GM12872 (cell line): Measurements from ENCODE around the gene RSU1.

Experiments used
- TF ChIP-seq, protein P1 (sequence below): IDR thresholded peaks from 3 replicates; pipeline ENCODE4 v1.5.1; 2011; ENCODE audit warnings: low read depth, mild to moderate bottlenecking, low read length, moderate library complexity; ENCODE audit not compliant: insufficient read depth

Gene RSU1

GRCh38 chr10:16769331-16769730 is 47.9 kb downstream of the RSU1 start:
- TF ChIP-seq, protein P1, sequence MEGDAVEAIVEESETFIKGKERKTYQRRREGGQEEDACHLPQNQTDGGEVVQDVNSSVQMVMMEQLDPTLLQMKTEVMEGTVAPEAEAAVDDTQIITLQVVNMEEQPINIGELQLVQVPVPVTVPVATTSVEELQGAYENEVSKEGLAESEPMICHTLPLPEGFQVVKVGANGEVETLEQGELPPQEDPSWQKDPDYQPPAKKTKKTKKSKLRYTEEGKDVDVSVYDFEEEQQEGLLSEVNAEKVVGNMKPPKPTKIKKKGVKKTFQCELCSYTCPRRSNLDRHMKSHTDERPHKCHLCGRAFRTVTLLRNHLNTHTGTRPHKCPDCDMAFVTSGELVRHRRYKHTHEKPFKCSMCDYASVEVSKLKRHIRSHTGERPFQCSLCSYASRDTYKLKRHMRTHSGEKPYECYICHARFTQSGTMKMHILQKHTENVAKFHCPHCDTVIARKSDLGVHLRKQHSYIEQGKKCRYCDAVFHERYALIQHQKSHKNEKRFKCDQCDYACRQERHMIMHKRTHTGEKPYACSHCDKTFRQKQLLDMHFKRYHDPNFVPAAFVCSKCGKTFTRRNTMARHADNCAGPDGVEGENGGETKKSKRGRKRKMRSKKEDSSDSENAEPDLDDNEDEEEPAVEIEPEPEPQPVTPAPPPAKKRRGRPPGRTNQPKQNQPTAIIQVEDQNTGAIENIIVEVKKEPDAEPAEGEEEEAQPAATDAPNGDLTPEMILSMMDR: no peak

- TF ChIP-seq, protein P1: no peak
These were observed 48.5 kb downstream of the RSU1 start for GRCh38 chr10:16768702-16769101.

DNA sequence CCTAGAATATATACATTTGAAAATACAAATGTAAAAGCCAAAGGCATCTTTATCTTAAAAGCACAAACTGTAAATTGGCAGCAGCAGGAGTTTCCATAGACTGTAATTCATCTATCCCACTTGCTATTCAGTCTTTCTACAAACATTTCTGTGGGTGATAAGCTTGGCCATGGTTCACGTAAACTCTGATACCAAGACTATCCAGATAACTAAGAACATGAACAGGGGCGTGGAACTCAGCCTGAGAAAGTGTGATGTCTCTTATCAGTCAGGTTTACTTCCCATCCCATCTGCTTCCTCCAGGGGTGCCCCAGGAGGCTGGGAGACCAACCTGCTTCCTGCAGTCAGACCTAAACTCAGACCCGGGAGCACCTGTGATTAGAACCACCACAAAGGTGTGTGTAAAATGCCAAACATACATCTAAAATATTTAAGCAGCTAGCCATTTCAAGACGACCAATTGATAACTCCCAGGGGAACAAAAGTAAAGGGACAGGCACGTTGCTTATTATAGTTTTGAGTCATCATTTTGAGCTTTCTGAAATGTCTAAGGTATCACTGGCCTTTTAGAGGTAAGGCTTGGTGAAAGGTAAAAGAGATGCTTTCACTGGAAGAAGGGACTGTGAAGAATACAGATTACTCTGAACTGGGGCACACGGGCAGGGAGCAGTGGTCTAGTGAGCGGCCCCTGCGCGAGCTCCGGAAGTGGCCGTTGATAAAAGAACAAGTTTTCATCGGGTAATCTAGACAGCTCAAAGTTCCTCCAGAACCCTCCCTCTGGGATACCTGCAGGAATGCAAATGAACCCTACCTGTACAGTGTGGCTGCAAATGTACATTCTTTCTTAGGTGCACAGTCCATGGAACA is 51.5 kb downstream of the RSU1 start:
- TF ChIP-seq, protein P1: 0 out of 3 replicates have a peak, but pooled peaks have one; percentile 4

DNA sequence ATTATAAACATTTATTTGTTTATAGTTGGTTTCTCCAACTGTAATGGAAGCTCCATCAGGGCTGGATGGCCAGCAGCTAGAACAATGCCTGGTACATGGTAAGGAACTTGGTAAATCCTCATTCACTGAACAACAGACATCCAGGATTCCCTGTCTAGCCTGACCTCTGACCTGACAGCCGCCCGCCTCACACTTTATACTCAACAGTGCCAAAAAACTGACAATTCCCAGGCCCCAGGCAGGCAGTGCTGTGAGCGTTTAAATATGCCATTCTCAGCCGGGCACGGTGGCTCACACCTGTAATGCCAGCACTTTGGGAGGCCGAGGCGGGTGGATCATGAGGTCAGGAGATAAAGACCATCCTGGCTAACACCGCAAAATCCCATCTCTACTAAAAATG is 55.9 kb downstream of the RSU1 start:
- TF ChIP-seq, protein P1: no peak

DNA sequence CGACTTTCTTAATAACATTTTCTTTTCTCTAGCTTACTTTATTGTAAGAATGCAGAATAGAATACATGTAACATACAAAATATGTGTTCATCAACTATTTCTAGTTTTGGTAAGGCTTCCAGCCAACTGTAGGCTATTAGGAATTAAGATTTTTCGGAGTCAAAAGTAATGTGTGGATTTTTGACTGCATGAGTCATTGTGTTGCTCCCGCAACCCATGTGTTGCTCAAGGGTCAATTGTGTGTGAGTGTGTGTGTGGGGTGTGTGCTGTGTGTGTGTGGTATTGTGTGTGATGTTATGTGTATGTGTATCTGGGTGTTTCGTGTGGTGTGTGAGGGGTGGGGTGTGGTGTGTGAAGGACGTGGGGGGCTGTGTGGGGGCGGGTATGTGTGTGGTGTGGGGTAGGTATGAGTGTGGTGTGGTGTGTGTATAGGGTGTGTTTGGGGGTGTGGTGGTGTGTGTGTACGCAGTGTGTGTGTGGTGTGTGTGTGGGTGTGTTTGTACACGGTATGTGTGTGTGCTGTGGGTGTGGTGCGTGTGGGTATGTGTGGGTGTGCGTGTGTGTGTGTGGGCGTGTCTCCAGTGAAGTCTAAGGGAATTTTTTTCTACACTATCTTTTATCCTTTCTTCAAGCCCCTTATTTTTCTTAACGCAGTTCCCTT is 60.5 kb downstream of the RSU1 start:
- TF ChIP-seq, protein P1: no peak

DNA sequence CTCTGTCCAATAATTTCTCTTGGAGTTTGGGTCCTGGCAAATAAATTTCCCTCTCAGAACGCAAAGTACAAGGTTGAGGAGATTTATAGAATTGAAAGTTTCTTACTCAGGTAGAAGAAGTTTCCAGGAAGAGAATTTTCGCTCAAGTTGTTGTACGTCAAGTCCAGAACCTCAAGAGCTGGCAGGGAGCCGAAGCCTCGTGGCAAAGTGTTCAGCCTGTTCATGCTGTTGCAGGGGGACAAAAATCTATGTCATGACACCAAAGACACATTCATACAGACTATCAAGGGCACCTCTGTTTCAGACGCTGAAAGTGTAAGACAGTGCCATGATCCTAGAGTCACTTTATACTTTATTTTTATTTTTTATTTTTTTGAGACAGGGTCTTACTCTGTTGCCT is 62.5 kb downstream of the RSU1 start:
- TF ChIP-seq, protein P1: no peak

DNA sequence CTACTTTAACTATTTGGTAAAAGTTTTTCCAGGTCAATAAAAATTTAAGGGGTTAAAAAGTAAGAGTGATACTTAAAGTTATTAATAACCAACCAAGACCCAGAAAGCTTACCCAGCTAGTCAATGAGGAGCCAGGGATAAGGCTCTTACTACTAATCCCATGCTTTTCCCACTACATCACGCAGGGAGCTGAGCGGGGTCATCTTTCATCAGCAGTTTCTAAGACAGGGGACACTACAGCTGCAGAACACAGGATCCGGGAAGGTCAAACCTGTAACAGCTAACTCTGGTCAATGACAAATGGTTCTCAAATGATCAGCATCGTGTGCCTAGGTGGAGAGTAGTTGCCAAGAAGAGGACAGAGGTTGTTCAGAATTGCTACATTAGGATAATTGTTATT is 65.1 kb downstream of the RSU1 start:
- TF ChIP-seq, protein P1: no peak
